NCI-H1105 (cell line): Measurements from ENCODE around the gene PSD2.
"Not testable (repeated sequence)": the region's sequence is repeated elsewhere in the genome, so short reads cannot be mapped to it uniquely, and the experiment has no call there.

Experiments
- DNase-seq: peaks from one replicate; lab custom pipeline; 2025; lab: John Stamatoyannopoulos, UW

The PSD2 gene

DNA sequence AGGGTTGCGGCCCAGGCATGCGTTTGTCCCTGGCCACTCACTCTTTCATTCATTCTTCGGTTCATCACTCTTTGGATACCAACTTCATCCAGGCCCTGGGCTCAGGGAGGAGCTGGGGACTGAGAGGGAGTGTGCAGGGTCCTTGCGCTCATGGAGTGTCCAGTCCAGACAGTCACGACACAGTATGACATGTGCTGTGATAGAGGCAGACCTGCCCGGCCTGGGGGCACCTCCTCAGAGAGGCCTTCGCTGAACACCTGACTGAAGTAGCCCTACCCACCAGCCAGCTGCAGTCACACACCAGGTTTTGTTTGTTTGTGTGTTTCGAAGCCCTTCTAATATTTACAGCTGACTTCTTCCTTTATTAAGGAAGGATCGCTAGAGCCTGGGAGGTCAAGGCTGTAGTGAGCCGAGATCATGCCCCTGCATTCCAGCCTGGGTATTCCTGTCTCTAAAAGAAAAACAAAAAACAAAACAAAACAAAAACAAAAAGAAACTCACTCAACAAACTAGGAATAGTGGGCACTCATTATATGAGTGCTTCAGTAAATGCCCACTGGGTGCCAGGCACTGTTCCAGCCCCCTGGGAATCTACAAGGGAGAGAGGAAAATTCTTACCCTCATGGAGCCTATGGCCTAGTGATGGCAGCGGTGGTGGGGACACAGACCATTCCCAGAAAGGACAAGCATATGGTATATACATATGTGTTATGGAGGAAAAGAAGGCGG is 6.3 kb upstream of the PSD2 start:
- no peak for DNase-seq

DNA sequence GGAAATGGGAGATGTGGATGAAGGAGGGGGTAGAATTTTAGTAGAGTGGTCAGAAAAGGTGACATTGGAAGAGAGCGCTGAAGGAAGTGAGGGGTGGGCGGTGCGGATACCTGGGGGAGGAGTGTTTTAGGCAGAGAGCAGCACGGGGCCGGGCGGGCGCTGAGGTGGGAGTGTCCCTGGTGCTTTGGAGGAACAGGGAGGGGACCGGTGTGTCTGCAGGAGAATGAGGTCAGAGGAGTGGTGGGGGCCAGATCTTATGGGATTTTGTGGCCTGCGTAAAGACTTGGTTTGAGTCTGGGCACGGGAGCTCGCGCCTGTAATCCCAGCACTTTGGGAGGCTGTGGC is 5.8 kb upstream of the PSD2 start:
- no peak for DNase-seq

DNA sequence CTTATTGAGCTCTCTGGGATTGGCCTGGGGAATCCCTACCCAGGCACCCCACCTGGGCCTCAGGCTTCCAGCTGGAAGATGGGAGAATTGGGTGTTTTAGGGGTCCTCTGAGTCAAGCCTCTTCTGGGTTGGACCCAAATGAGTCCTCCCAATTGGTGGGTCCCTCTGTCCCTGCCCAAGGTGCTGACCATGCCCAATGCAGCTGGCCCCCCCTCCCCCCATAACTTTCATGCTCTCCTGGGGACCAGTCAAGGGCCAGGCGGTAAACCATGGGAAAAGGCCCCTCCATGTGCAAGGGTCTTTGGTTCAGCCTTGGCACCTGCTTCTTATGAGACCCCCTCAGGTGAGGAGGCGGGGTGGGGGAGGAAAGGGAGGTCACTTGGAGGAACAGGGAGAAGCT is 3.4 kb upstream of the PSD2 start:
- DNase-seq, result no peak

DNA sequence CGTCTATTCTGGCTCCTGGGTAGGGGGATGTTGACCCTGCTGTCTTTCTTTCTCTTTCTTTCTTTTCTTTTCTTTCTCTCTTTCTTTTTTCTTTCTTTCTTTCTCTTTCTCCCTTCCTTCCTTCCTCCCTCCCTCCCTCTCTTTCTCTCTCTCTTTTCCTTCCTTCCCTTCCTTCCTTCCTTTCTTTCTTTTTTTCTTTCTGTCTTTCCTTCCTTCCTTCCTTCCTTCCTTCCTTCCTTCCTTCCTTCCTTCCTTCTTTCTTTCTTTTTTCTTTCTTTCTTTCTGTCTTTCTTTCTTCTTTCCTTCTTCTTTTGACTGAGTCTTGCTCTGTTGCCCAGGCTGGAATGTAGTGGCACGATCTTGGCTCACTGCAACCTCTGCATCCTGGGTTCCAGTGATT is 3.0 kb upstream of the PSD2 start:
- DNase-seq, result not testable (repeated sequence)

DNA sequence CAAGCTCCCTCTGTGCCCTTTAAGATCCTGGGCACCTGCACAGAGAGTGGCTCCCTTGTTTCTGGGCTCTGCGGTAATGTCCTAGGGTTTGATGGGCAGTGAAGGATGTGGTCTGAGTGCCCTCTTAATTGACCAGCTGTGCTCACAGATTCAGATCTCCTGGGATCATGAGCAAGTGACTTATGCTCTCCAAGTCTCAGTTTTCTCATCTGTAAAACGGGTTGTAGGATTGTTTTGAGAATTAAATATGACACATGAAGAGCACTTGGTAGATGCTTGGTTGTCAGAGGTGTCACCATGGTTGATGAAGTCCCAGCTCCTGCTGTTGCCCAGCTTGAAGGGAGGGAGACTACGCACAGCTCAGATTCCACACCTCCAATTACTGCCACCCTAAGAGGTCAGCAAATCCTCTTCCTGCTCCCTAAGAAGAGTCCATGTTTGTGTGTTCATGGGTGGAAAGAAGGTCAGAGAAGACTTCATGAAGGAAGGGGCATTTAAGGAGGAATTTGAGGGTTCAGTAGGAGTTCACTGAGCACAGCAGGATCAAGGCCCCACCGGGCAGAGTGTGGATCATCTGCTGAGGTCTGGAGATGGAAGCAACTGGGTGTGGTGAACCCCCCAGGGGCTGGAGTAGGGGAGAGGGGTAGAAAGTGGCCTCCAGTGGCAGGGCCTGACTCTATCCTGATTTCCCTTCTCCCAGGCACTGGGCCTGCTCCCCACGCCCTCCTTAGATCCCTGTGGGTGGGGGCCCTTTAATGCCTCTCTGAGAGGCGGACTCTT is 1.4 kb upstream of the PSD2 start:
- no peak for DNase-seq

DNA sequence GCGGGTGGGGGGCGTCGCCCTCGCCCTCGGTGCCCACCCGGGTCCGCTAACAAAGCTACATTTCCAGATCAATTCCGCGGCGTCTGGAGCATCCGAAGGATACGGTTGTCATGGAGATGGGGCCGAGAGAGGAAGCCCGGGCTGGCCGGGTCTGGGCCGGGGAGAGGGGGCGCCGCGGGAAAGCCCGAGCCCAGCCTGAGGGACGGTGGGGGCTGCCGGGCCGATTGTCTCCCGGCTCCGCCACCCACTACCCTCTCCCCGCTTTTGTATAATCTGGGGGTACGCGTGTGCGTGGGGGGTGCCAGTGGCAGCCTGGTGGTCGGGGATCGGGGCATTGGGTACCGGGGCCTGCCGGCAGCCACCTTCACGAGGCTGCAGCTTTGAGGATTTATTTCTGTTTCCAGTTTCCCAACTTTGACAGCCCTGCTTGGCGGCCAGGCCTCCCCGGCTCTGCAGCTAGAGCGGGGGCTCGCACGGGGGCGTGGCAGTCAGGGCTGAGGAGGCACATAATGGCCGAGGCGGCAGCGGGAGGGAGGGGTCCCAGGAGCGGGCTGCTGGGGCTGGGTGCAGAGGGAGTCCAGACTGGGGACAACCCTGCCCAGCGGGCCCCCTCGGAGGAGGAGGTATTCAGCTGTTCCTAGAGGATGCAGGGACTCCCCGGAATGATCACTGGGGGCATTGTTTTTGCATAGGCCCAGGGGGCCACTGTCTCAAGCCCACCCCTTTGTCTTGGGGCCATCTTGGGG is 626 bp downstream of the PSD2 start:
- no peak for DNase-seq

DNA sequence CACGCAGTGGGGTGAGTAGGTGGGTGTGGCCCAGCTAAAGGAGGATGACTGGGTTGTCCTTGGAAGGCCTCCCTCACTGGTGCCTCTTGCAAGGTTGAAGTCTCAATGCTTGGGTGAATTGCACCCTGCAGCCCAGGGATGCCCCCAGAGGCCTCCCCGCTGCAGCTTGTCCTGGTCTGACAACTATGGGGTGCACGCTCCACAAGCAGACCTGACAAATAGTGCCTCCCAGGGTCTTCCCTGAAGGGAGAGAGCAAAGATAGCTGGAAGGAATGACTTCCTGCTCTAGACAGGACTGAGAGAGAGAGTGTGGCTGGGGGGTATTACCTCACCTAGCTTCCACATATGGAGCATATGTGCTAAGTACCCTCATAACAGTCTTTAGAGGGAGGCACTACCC is 1.7 kb downstream of the PSD2 start:
- no peak for DNase-seq

DNA sequence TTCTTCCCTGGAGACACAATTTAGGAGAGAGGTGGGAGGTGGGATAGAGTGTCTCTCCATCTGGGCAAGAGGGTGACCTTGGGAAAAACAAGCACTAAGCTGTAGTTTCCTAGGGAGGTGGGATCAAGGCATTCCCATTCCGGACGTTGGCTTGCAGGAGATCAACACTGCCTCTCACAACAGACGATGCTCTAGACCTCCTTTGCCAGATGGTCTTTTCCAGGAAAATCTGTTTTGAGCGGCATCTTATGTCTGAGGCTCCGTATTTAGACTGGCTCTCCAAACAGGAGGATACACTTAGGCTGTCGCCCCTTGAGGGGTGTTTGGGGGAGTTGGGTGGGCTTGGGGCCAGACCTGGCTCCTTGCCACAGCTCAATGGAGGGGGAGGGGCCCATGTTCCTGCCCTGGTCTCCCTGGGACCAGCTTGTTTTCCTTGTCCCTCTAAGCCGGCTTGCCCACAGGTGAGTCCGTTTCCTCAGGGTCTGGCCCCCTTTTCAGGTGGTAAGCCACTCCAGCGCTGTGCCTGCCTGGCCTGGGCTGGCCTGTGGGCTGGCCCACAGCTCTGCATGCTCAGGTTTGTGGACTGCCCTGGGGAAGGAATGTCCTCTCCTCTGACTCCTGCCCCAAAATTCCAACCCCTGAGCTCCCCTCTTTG is 2.4 kb downstream of the PSD2 start:
- DNase-seq, result no peak

DNA sequence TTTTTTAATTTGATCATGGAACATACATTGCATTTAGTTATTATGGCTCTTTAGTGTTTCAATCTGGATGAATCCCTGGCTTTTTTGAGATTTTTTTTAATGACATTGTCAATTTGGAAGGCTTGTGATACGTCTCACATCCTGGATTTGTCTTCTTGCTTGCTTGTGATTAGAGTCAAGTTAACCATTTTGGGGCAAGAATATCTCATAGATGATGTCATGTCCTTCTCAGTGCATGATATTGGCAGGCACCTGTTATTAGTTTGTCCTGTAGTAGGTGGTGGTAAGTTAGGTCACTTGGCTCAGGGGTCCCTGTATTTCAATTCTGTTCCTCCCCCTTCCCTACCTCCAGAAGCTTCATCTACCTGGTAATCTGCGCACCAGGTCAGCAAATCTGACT is 3.3 kb downstream of the PSD2 start:
- no peak for DNase-seq

DNA sequence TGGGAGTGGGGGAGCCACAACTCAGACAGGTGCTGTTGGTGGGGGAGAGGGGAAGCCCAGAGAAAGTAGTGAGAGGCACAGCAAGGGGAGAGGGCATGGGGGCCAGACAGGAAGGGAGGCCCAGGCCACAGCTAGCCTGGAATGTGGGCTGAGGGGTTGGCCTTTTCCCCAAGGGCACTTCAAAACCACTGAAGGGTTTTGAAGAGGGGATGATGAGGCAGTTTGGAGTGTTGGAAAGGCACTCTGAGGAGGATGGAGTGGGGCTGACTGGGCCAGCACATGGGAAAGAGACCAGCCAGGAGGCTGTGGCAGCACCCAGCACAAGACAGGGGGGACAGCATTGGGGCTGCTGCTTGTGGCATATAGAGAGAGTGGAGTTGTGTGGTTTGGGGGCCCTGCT is 3.8 kb downstream of the PSD2 start:
- DNase-seq, result no peak

DNA sequence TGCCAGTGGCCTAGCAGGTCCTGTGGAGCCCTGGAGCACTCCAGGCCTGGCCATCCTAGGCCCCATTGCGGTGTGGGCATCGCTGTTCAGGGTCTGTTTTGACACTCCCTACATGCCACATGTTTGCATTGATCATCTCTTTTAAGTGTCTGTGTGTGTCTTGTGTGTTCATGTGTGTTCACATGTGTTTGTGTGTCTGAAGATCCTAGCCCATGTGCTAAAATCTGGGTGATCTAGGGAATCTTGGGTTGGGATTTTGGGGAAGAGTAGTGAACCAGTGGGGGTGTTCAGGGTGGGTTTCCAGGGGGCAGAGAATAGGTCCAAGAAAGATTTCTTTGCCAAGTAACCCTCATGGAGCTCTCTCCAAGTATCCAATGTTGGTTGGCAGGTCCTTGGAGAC is 8.4 kb downstream of the PSD2 start:
- DNase-seq, result no peak

DNA sequence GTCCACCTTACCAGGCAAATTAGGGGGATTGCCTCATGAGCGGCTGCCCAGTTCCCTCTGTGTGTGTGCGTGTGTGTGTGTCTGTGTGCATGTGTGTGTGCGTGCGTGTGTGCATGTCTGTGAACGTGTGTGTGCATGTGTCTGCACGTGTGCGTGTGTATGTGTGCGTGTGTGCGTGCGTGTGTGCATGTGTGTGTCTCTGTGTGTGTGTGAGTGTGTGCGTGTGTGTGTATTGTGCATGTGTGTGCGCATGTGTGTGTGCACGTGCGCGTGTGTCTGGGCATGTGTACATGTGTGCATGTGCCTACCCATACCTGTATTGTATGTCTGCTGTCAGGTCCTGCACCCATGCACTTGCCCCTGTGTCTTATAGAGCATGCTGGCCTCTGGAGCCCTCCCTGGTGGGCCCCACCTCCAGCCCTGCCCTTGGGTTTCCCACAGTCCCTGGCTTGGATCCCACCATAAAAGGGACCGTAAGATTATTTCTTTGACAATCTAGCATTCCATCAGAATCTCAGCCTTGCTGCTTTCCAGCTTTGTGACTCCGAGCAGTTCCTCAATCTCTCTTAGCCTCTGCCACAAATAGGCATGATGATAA is 9.3 kb downstream of the PSD2 start:
- no peak for DNase-seq

DNA sequence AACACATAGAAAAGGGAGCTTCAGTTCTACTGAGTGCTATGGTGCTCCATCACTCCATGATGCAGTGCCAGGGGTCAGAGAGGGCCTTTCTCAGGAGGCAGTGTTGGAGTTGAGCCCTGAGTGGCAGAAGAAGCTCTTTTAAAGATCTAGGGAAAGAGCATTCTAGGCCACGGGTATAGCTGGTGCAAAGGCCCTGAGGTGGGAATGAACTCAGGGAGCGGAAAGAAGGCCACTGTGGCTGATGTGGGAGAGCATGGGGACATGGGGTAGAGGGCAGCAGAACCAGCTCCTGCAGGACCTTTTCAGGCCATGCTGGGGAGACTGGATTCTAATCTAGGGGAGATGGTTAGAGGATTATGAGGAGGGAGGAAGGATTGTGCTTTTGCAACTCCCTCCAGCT is 9.9 kb downstream of the PSD2 start:
- no peak for DNase-seq

DNA sequence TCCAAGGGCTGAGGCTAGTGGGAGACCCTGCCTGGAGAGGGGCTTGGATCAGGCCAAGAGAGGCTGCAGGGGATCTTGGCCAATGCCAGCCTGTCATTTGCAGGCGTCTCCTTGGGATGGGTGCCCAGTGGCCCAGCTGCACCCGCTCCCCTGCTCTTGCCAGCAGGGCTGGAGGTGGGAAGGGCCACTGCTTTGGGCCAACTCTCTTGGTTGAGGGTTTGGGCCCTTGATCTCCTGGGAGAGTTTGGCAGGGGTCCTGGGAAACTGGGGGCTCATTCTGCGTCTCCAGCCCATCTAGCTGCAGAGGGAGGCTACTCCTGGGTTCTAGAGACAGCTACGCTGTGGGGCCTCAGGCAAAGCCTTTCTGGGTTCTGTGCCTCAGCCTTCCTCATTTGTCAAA is 10.5 kb downstream of the PSD2 start:
- DNase-seq, result no peak

DNA sequence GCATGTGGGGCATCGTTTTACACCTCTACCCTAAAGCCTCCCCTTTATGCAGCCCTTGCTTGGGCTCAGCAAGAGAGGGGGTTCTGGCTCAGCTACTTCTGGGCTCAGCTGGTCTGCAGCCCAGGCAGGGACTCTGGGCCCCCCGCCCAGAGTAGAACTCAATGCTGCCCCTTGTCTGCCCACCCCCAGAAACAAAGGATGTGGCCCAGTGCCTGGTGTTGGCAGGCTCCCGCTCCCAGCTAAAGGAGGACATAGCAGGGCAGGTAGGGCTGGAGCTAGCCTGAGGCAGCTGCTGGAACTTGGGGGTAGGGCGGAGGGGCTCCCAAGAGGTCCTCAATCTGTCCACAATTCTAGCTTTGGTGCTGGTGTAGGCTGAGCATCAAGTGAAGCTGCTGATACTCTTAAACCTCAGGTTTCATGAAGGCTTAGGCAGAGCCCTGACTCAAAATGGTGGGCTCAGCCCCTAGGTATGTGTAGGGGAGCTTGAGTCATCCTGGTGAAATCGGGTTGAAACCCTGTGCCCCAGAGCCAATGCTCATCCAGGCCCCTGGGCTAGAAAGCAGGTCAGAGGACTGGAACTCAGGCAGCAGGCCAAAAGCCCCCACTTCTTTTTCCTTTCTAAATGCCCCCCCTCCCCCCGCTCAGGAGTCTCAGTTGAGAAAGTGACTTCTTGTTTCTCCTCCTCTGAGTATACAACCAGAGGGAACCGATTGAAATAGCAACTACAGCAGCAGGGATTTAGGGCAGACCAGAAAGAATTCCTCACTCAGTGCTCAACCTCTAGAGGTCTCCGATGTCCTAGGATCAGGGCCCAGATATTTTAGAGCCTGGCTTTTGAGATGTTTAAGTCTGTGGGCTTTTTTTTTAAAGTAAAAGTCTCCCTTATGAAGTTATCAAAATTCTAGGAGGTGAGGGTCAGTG is 11.4 kb downstream of the PSD2 start:
- DNase-seq, result no peak

DNA sequence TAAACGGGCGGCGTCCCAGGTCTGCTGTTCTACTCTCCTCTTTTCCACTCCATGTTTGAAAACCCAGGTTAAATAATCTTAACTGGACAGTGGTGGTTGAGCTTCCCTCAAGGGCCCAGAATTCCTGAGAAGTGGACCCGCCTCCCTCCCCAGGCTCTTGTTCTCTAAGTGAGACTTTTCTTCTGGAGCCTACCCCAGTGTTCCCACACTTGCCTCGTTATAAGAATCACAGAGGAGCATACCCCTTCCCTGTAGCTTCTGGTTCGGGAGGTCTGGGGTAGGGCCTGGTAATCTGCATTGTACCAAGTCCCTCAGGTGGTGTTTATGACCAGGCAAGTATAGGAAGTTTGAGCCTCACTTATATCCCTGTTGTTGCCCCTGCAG is 12.0 kb downstream of the PSD2 start:
- no peak for DNase-seq

DNA sequence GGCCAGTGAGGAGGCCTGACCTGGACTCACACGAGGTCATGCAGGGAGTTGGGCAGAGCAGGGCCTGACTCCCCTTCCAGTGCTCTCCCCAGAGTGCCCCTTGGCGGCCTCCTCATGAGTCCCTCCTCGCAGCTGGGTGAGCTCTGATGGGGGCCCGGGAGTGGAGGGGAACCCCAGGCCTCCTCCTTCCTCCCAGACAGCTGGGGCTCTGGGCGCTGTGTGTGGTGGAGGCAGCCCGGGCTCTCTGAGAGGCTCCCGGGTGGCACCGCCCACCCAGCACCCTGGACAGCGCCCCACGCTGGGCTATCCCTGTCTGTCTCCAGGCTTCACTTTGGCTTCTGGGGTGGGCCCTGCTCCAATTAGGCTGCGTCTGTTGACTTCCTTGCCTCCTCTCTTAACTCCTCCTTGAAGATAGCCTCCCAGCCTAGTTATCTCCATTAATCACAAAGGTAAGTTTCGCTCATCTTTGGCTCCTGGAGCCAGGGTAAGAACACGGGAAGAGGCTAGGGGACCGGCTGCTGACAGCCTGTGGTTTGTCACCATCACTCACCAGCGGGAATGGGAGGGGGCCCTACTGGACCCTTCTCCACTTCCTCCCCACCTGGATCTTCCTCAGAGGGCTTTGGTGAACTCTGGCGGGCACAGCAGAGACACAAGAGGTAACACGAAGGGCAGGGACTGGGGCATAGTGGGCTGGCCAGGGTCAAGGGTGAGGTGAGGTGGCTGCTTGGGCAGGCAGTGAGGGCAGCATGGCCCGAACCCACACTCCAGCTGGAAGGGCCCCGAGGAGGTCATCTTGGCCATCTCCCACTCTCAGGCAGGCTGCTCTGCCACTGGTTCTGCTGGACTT is 13.1 kb downstream of the PSD2 start:
- DNase-seq, result no peak

DNA sequence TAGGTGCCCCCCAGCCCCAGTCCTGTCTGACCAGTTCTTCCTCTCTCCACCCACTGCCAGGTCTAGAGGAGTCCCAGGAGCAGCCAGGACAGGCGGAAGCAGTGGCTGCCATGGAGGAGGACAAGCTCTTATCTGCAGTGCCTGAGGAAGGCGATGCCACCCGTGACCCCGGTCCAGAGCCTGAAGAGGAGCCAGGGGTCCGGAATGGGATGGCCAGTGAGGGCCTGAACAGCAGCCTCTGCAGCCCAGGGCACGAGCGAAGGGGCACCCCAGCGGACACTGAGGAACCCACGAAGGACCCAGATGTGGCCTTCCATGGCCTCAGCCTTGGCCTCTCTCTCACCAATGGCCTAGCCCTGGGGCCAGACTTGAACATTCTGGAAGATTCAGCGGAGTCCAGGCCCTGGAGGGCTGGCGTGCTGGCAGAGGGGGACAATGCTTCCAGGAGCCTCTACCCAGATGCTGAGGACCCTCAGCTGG is 13.8 kb downstream of the PSD2 start:
- DNase-seq, result no peak

DNA sequence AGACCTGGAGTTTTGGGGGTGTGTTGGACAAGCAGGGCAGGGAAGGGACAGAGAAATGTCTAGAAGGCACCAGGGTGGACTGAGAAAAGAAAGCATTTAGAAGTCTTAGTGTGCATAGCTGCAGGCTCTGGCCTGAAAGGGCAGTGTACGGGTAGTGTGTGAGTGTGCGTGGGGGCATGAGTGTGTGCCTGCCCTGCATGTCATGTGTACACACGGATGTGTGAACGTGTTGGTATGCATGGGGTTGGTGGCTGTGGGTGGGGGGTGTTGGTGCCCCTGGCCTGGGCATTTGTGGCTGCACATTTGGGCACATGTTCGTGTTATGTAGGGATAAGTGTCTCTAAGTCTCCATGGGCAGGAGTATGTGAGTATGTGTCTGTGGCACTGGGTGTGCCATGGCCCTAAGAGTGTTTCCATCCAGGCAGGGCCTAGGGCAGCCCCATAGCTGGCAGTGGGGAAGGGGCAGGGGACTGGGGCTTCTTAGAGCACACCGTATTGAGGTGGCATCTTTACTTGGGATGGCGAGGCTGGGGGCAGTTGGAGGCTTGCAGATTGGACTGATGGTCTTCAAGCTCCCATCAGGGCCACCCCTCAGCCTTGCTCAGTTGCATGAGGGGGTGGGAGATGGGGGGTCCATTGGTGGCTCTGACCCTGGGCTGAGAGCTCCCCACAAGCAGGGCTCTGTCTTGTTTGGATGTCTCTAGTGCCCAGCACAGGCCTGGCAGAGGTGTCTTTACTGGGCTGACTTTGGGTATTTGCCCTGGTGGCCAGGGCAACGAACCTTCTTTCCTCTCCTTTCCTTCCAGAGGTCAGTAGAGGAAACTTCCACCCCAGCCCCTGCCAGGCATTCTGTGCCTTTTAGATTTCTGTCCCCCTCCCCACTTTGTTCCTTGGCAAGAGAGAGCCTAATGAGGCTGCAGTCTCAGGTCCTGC is 15.0 kb downstream of the PSD2 start:
- no peak for DNase-seq
